HepG2 (cell line): ENCODE results near the gene GLOD4. TPM values are rescaled to one million over a fixed set of nuclear protein-coding genes. Genes with fewer than 3 reads are reported as not detected.

Experiments used
- ATAC-seq: fragments of 200-7000 bp; cut with Tn5 transposase; 3 replicates; pipeline ENCODE4 v1.9.1; 2020; ENCODE audit warnings: mild to moderate bottlenecking, moderate library complexity
- BruUV-seq: library from RNA; stranded (reverse); fragments of 400-500 nt; replicated peaks from 2 replicates; lab custom pipeline; 2021; lab: Mats Ljungman, UMichigan
- CTCF ChIA-PET: fragments of 300-600 bp; formaldehyde crosslinking; extraction: SDS; loops from one replicate; lab custom pipeline; 2021; ENCODE audit warnings: low total read pairs, inconsistent platforms, low intra/inter-chr PET ratio; lab: Yijun Ruan, JAX
- POLR2A ChIA-PET: fragments of 350-600 bp; sonication (Branson Sonifier 250); formaldehyde crosslinking; loops from one replicate; lab custom pipeline; 2020; ENCODE audit warnings: antibody characterized with exemption, inconsistent platforms; lab: Yijun Ruan, JAX
- DNase-seq: peaks from one replicate; pipeline ENCODE4 v3.0.0-alpha.2; 2015; ENCODE audit warnings: low spot score
- FAIRE-seq: peaks from 3 replicates; lab custom pipeline; 2011; peaks lifted over from hg19 to GRCh38; lab: Jason Lieb, UNC
- H2AFZ ChIP-seq: one replicate; pipeline ENCODE4 v1.6.1; 2011; ENCODE audit warnings: low read length, inconsistent platforms
- H3K27ac ChIP-seq: fragments of 300-600 bp; 3 replicates; pipeline ENCODE4 v1.8.0; 2011; ENCODE audit warnings: mixed run types, mild to moderate bottlenecking, mixed read lengths, low read length, inconsistent platforms; ENCODE audit not compliant: insufficient read depth; ENCODE audit errors: extremely low read length
- H3K27me3 ChIP-seq, 2 experiments: fragments of 200-600 bp in 1 of 2; 2 replicates in 1 of 2; 3 replicates in 1 of 2; pipeline versions ENCODE4 v1.6.0 to v1.8.0; 2011; ENCODE audit warnings: low read length in 2 of 2, mild to moderate bottlenecking in 2 of 2, moderate library complexity in 2 of 2, inconsistent platforms in 1 of 2; ENCODE audit not compliant: insufficient read depth in 2 of 2, control insufficient read depth in 1 of 2
- H3K36me3 ChIP-seq, 2 experiments: fragments of 200-600 bp in 1 of 2; replicated peaks in 1 of 2; 2 replicates in 1 of 2; 3 replicates in 1 of 2; pipeline versions ENCODE4 v1.5.1 to v1.8.0; 2011; ENCODE audit warnings: low read length in 2 of 2, inconsistent platforms in 1 of 2; ENCODE audit not compliant: insufficient read depth in 2 of 2, control insufficient read depth in 1 of 2
- H3K4me1 ChIP-seq: 2 replicates; pipeline ENCODE4 v1.5.1; 2012; ENCODE audit warnings: low read length, inconsistent platforms; ENCODE audit not compliant: insufficient read depth
- H3K4me2 ChIP-seq: 2 replicates; pipeline ENCODE4 v1.6.0; 2011; ENCODE audit warnings: low read depth, low read length, inconsistent platforms
- H3K4me3 ChIP-seq, 3 experiments: fragments of 200-600 bp in 1 of 3; sonication (generic), shearing (Covaris generic) in 1 of 3; replicated peaks in 1 of 3; 2 replicates each; pipeline ENCODE4 v1.5.1; 2011 to 2016; ENCODE audit warnings: low read length in 3 of 3, inconsistent platforms in 2 of 3, low read depth in 2 of 3, mild to moderate bottlenecking in 2 of 3, control low read depth in 1 of 3, mixed read lengths in 1 of 3; ENCODE audit not compliant: insufficient read depth in 1 of 3
- H3K79me2 ChIP-seq: one replicate; pipeline ENCODE4 v1.6.1; 2011; ENCODE audit warnings: low read length, inconsistent platforms; ENCODE audit not compliant: insufficient read depth
- H3K9ac ChIP-seq: 2 replicates; pipeline ENCODE4 v1.6.0; 2011; ENCODE audit warnings: mild to moderate bottlenecking, low read depth, low read length, inconsistent platforms; ENCODE audit not compliant: insufficient read depth
- H3K9me3 ChIP-seq: 2 replicates; pipeline ENCODE4 v1.5.1; 2012; ENCODE audit warnings: mild to moderate bottlenecking, low read length
- H4K20me1 ChIP-seq: 2 replicates; pipeline ENCODE4 v1.6.0; 2011; ENCODE audit warnings: inconsistent platforms, mild to moderate bottlenecking, low read length, moderate library complexity; ENCODE audit not compliant: insufficient read depth
- ETV6 ChIP-seq: sonication (generic); formaldehyde crosslinking; conservative IDR thresholded peaks from 2 replicates; pipeline ENCODE4 v1.4.0; 2020; ENCODE audit warnings: missing genetic modification reagents
- GATAD2A ChIP-seq: IDR thresholded peaks from 2 replicates; pipeline ENCODE4 v1.6.1; 2016
- GMEB2 ChIP-seq: IDR thresholded peaks from 2 replicates; pipeline ENCODE4 v1.6.1; 2016; ENCODE audit warnings: missing biosample characterization, missing genetic modification reagents, low read depth
- HMG20A ChIP-seq: IDR thresholded peaks from 2 replicates; pipeline ENCODE4 v1.6.1; 2016; ENCODE audit warnings: borderline replicate concordance
- HOXD1 ChIP-seq: sonication (generic); formaldehyde crosslinking; IDR thresholded peaks from 2 replicates; pipeline ENCODE4 v1.5.0; 2020; ENCODE audit warnings: missing genetic modification reagents
- KLF12 ChIP-seq: sonication (generic); formaldehyde crosslinking; IDR thresholded peaks from 2 replicates; pipeline ENCODE4 v1.4.0; 2020; ENCODE audit warnings: missing genetic modification reagents, borderline replicate concordance
- POGZ ChIP-seq: sonication (generic); formaldehyde crosslinking; IDR thresholded peaks from 2 replicates; pipeline ENCODE4 v1.4.0; 2020; ENCODE audit warnings: mild to moderate bottlenecking, missing genetic modification reagents
- RBM39 ChIP-seq: fragments of 200-400 bp; formaldehyde crosslinking; IDR thresholded peaks from one replicate; pipeline ENCODE4 v1.6.1; 2018; ENCODE audit warnings: antibody characterized with exemption, mild to moderate bottlenecking, low read depth, low read length; ENCODE audit not compliant: poor library complexity, severe bottlenecking
- SIN3A ChIP-seq: IDR thresholded peaks from 2 replicates; pipeline ENCODE4 v1.6.1; 2011; ENCODE audit warnings: low read depth, mild to moderate bottlenecking, control low read depth, low read length, borderline replicate concordance
- ZBTB3 ChIP-seq: sonication (generic); formaldehyde crosslinking; IDR thresholded peaks from 2 replicates; pipeline ENCODE4 v1.4.0; 2020; ENCODE audit warnings: low read depth, mild to moderate bottlenecking, moderate library complexity, missing genetic modification reagents, borderline replicate concordance
- ZBTB46 ChIP-seq: sonication (generic); formaldehyde crosslinking; IDR thresholded peaks from 2 replicates; pipeline ENCODE4 v1.4.0; 2020; ENCODE audit warnings: mild to moderate bottlenecking, missing genetic modification reagents, borderline replicate concordance
- ZNF652 ChIP-seq: IDR thresholded peaks from 2 replicates; pipeline ENCODE4 v1.6.1; 2016; ENCODE audit warnings: low read depth, borderline replicate concordance
- ZNF674 ChIP-seq: sonication (generic); formaldehyde crosslinking; IDR thresholded peaks from 2 replicates; pipeline ENCODE4 v1.5.0; 2020; ENCODE audit warnings: low read depth, mild to moderate bottlenecking, missing genetic modification reagents
- WGBS: methylation state at CpG from one replicate; pipeline ENCODE4 v1.1.6; 2017; ENCODE audit warnings: low lambda C conversion rate; 5-methylcytosine and 5-hydroxymethylcytosine counted together
- in situ Hi-C: cut with HindIII; loops from 2 replicates; pipeline ENCODE4 v1.10.0; 2017; ENCODE audit warnings: low pct_unique_long_range_greater_than_20kb; ENCODE audit not compliant: extremely low pct_ligation_motif_present
- intact Hi-C: fragments of 100-400 bp; cut with micrococcal nuclease; formaldehyde crosslinking; loops from one replicate; pipeline ENCODE4 v1.10.0; 2022; ENCODE audit not compliant: unreplicated experiment
- polyA plus RNA-seq, 8 experiments: library from polyadenylated mRNA; depleted of rRNA in 3 of 8; stranded (reverse) in 7 of 8; unstranded in 1 of 8; fragments of >200 nt; fragmentation: Illumina TruSeq in 4 of 8; extraction: Trizol in 4 of 8; gene quantifications; 2 replicates each; pipeline versions ENCODE4 v1.2.1 to v1.2.3, GENCODE V29; 2011 to 2016; ENCODE audit warnings: low read depth in 4 of 8, missing spikeins in 1 of 8, mixed read lengths in 1 of 8; ENCODE audit not compliant: insufficient read depth in 1 of 8
- total RNA-seq, 5 experiments: library from RNA; depleted of rRNA; stranded (reverse); fragments of >200 nt; fragmentation: Illumina TruSeq; extraction: Trizol; gene quantifications; 2 replicates each; pipeline ENCODE4 v1.2.3, GENCODE V29; 2016; ENCODE audit warnings: low read depth in 1 of 5
- TF ChIP-seq, protein P1 (sequence below): IDR thresholded peaks from 2 replicates; pipeline ENCODE4 v1.6.1; 2016; ENCODE audit warnings: mild to moderate bottlenecking
- TF ChIP-seq, protein P2 (sequence below): sonication (generic); formaldehyde crosslinking; IDR thresholded peaks from 2 replicates; pipeline ENCODE4 v1.4.0; 2020; ENCODE audit warnings: missing genetic modification reagents, borderline replicate concordance
- TF ChIP-seq, protein P3 (sequence below): sonication (generic); formaldehyde crosslinking; IDR thresholded peaks from 2 replicates; pipeline ENCODE4 v1.4.0; 2020; ENCODE audit warnings: mild to moderate bottlenecking, missing genetic modification reagents

GLOD4 gene
- total and polyA plus RNA-seq, 2 of the 13 experiments (the other 11 are each of a cell fraction or from before 2014, with no cell fraction given): 53.7 to 87.8 TPM

GRCh38 chr17:828761-829160 lies 46.7 kb upstream of the GLOD4 start:
- intact Hi-C loops: no loop called here
- POLR2A ChIA-PET: no interaction called here
- 92% methylated on average over 5 of the region's 5 CpGs for WGBS
- FAIRE-seq: no peak
- no peak for ATAC-seq
- Histone ChIP-seq H3K4me3 (no peak overlapping the region), H4K20me1 (no peaks in the 10 kb centered on the region), H3K27ac (no peak overlapping the region), H3K9ac (no peak overlapping the region), H3K4me2 (no peak overlapping the region), H3K4me1 (no peaks in the 10 kb centered on the region), H3K9me3 (no peaks in the 10 kb centered on the region), H2AFZ (no peak overlapping the region), H3K27me3 (no peaks in the 10 kb centered on the region), H3K79me2 (no peaks in the 10 kb centered on the region), H3K36me3 (peaks cover 3 to 7% of the 10 kb centered on the region in 2 experiments; a peak in 3 of 5 replicates)
- CTCF ChIA-PET: no interaction called here
- in situ Hi-C loops: no loop called here
- no peak for DNase-seq
- BruUV-seq: no TSS peak
- no peak for TF ChIP-seq SIN3A
- TF ChIP-seq, protein P1, sequence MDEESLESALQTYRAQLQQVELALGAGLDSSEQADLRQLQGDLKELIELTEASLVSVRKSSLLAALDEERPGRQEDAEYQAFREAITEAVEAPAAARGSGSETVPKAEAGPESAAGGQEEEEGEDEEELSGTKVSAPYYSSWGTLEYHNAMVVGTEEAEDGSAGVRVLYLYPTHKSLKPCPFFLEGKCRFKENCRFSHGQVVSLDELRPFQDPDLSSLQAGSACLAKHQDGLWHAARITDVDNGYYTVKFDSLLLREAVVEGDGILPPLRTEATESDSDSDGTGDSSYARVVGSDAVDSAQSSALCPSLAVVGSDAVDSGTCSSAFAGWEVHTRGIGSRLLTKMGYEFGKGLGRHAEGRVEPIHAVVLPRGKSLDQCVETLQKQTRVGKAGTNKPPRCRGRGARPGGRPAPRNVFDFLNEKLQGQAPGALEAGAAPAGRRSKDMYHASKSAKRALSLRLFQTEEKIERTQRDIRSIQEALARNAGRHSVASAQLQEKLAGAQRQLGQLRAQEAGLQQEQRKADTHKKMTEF (CRISPR knock-in tag): no peak
- TF ChIP-seq ZNF674 (CRISPR knock-in tag): no peak
- TF ChIP-seq, protein P2, sequence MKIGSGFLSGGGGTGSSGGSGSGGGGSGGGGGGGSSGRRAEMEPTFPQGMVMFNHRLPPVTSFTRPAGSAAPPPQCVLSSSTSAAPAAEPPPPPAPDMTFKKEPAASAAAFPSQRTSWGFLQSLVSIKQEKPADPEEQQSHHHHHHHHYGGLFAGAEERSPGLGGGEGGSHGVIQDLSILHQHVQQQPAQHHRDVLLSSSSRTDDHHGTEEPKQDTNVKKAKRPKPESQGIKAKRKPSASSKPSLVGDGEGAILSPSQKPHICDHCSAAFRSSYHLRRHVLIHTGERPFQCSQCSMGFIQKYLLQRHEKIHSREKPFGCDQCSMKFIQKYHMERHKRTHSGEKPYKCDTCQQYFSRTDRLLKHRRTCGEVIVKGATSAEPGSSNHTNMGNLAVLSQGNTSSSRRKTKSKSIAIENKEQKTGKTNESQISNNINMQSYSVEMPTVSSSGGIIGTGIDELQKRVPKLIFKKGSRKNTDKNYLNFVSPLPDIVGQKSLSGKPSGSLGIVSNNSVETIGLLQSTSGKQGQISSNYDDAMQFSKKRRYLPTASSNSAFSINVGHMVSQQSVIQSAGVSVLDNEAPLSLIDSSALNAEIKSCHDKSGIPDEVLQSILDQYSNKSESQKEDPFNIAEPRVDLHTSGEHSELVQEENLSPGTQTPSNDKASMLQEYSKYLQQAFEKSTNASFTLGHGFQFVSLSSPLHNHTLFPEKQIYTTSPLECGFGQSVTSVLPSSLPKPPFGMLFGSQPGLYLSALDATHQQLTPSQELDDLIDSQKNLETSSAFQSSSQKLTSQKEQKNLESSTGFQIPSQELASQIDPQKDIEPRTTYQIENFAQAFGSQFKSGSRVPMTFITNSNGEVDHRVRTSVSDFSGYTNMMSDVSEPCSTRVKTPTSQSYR: no peak
- TF ChIP-seq ZNF652: no peak
- TF ChIP-seq ZBTB46: no peak
- TF ChIP-seq POGZ: no peak
- TF ChIP-seq RBM39: no peak
- no peak for TF ChIP-seq ETV6 (CRISPR knock-in tag)
- TF ChIP-seq GMEB2 (CRISPR knock-in tag): no peak
- TF ChIP-seq HOXD1 (CRISPR knock-in tag): no peak
- TF ChIP-seq, protein P3, sequence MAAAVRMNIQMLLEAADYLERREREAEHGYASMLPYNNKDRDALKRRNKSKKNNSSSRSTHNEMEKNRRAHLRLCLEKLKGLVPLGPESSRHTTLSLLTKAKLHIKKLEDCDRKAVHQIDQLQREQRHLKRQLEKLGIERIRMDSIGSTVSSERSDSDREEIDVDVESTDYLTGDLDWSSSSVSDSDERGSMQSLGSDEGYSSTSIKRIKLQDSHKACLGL (CRISPR knock-in tag): no peak
- no peak for TF ChIP-seq HMG20A (CRISPR knock-in tag)
- TF ChIP-seq GATAD2A (CRISPR knock-in tag): no peak
- no peak for TF ChIP-seq KLF12 (CRISPR knock-in tag)
- TF ChIP-seq ZBTB3 (CRISPR knock-in tag): no peak
